Peyer's patch (tissue), 4 donors: ENCODE data around the gene SP6. TPM values are rescaled to one million over a fixed set of nuclear protein-coding genes. Genes with fewer than 3 reads are reported as not detected.

Experiments
- DNase-seq, 3 donors: peaks; one replicate each; pipeline ENCODE4 v3.0.0-alpha.2; 2017 to 2019
- H3K27ac ChIP-seq, 4 donors: fragments of 200-600 bp; sonication (generic); one replicate each; pipeline ENCODE4 v1.5.1; 2016 to 2019
- H3K27me3 ChIP-seq, 2 donors: fragments of 200-600 bp; sonication (generic); one replicate each; pipeline ENCODE4 v1.5.1; 2019
- H3K36me3 ChIP-seq, 3 donors: fragments of 200-600 bp; sonication (generic); one replicate each; pipeline ENCODE4 v1.5.1; 2016 to 2019
- H3K4me1 ChIP-seq, 4 donors: fragments of 200-600 bp; sonication (generic); one replicate each; pipeline ENCODE4 v1.5.1; 2016 to 2019
- H3K4me3 ChIP-seq, 4 donors: fragments of 200-600 bp; sonication (generic); 1 replicate in 3 of 4; 2 replicates in 1 of 4; pipeline ENCODE4 v1.5.1; 2016 to 2019; ENCODE audit warnings: mild to moderate bottlenecking in 1 of 4
- H3K9me3 ChIP-seq, 4 donors: fragments of 200-600 bp; sonication (generic); one replicate each; pipeline ENCODE4 v1.5.1; 2016 to 2019; ENCODE audit warnings: mild to moderate bottlenecking in 1 of 4
- CTCF ChIP-seq, 6 experiments: fragments of 450-650 bp in 4 of 6; fragments of 200-600 bp in 2 of 6; sonication (generic) in 1 of 6; IDR thresholded peaks; one replicate each; pipeline ENCODE4 v1.5.1; 2017 to 2019; ENCODE audit warnings: antibody characterized with exemption in 6 of 6, mild to moderate bottlenecking in 3 of 6, moderate library complexity in 1 of 6
- POLR2A ChIP-seq, 2 donors: fragments of 450-650 bp; IDR thresholded peaks; one replicate each; pipeline ENCODE4 v1.5.1; 2017; ENCODE audit warnings: antibody characterized with exemption in 2 of 2, mild to moderate bottlenecking in 2 of 2, moderate library complexity in 2 of 2
- total RNA-seq, 4 donors: library from RNA; depleted of rRNA; stranded (reverse); fragments of >200 nt; gene quantifications; one replicate each; pipeline ENCODE4 v1.1.0, GENCODE V29; 2016

Gene SP6
- total RNA-seq, 4 donors from 2014 or later: 3.3 to 27.0 (median 16.6) TPM

- TF ChIP-seq POLR2A (IDR thresholded peaks at IDR 0.05) (peak in 1 of 2 donors; percentile 26), CTCF (IDR thresholded peaks at IDR 0.05) (no peak)
- no peaks in the 10 kb centered on the region for H3K9me3 ChIP-seq
- H3K27me3 ChIP-seq: no peaks in the 10 kb centered on the region
- peak overlapping the region in 3 of 4 donors; percentile 45 to 98 (median 93) for H3K27ac ChIP-seq
- peaks cover 0 to 53% (median 8%) of the 10 kb centered on the region in 4 donors for H3K4me1 ChIP-seq
- no peak overlapping the region for H3K4me3 ChIP-seq
- H3K36me3 ChIP-seq: no peaks in the 10 kb centered on the region
- DNase-seq: peak in 2 of 3 donors; percentile 62 to 68
These were observed 32.0 kb upstream of the SP6 start for GRCh38 chr17:47882695-47883588.

GRCh38 chr17:47882247-47882646, 31.3 kb upstream of the SP6 start:
- peaks cover 0 to 53% (median 8%) of the 10 kb centered on the region in 4 donors for H3K4me1 ChIP-seq
- no peaks in the 10 kb centered on the region for H3K27me3 ChIP-seq
- no peak for TF ChIP-seq CTCF (IDR thresholded peaks at IDR 0.05)
- peak in 1 of 2 donors; percentile 36 for TF ChIP-seq POLR2A (IDR thresholded peaks at IDR 0.05)
- H3K36me3 ChIP-seq: no peaks in the 10 kb centered on the region
- no peak overlapping the region for H3K4me3 ChIP-seq
- peak overlapping the region in 3 of 4 donors; percentile 45 to 98 (median 93) for H3K27ac ChIP-seq
- H3K9me3 ChIP-seq: no peaks in the 10 kb centered on the region
- DNase-seq: peak in 2 of 3 donors; percentile 71 to 79

- peak in 1 of 3 donors; percentile 2 for DNase-seq
- Histone ChIP-seq H3K36me3 (no peaks in the 10 kb centered on the region), H3K4me3 (no peak overlapping the region), H3K27ac (no peak overlapping the region), H3K27me3 (no peaks in the 10 kb centered on the region), H3K4me1 (peaks cover 0 to 37% (median 8%) of the 10 kb centered on the region in 4 donors), H3K9me3 (no peaks in the 10 kb centered on the region)
- no peak for TF ChIP-seq CTCF (IDR thresholded peaks at IDR 0.05)
- TF ChIP-seq POLR2A (IDR thresholded peaks at IDR 0.05): no peak
These were observed 29.0 kb upstream of the SP6 start for GRCh38 chr17:47879776-47880454.

- DNase-seq: peak in 1 of 3 donors; percentile 15
- Histone ChIP-seq H3K9me3 (no peaks in the 10 kb centered on the region), H3K27me3 (no peaks in the 10 kb centered on the region), H3K27ac (no peak overlapping the region), H3K36me3 (no peaks in the 10 kb centered on the region), H3K4me1 (peaks cover 0 to 31% (median 8%) of the 10 kb centered on the region in 4 donors), H3K4me3 (no peak overlapping the region)
- TF ChIP-seq POLR2A (IDR thresholded peaks at IDR 0.05) (no peak), CTCF (IDR thresholded peaks at IDR 0.05) (no peak)
These were observed 28.1 kb upstream of the SP6 start for GRCh38 chr17:47879028-47879585.

- no peaks in the 10 kb centered on the region for H3K27me3 ChIP-seq
- peak in 1 of 3 donors; percentile 23 for DNase-seq
- no peaks in the 10 kb centered on the region for H3K9me3 ChIP-seq
- TF ChIP-seq POLR2A (IDR thresholded peaks at IDR 0.05) (no peak), CTCF (IDR thresholded peaks at IDR 0.05) (no peak)
- no peak overlapping the region for H3K27ac ChIP-seq
- no peak overlapping the region for H3K4me3 ChIP-seq
- H3K4me1 ChIP-seq: peaks cover 0 to 25% (median 4%) of the 10 kb centered on the region in 4 donors
- H3K36me3 ChIP-seq: no peaks in the 10 kb centered on the region
These were observed 27.5 kb upstream of the SP6 start for GRCh38 chr17:47878203-47879027.
